Measurements from ENCODE around the gene S100A9. TPM values are rescaled to one million over a fixed set of nuclear protein-coding genes. Genes with fewer than 3 reads are reported as not detected.

The S100A9 gene
- total and polyA plus RNA-seq, 2 of the 8 experiments (the other 6 are each of a cell fraction or from before 2014, with no cell fraction given) = not detected

DNA sequence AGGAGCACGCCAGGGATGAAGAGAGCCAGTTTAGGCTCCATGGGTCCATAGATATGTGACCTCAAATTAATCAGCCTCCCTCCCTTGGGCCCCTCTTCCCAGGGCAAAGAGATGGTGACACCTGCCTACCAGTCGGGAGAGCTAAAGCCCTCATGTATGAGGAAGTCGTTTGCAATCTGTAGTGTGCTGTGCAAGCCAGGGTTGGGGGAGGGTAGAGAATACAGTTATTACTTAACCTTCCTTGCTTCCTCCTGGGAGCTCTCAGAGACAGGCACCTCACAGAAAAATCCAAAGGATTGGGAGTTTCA, 13.0 kb upstream of the S100A9 start (continued):
- TF ChIP-seq TBP (IDR thresholded peaks at IDR 0.05; ENCODE audit: low read depth, low read length) (no peak), BACH1 (IDR thresholded peaks at IDR 0.05; ENCODE audit: low read length) (no peak), YY1 (IDR thresholded peaks at IDR 0.05; ENCODE audit: low read depth, low read length) (no peak)
